Activated CD4-positive, alpha-beta memory T cell treated with anti-CD3 and anti-CD28 coated beads, Interleukin-2, amount 10 ng/mL, durations not matched to agents 7 days and 5 days (primary cell): Measurements from ENCODE around the gene FTO. TPM values are rescaled to one million over a fixed set of nuclear protein-coding genes. Genes with fewer than 3 reads are reported as not detected.

ENCODE experiments used
- CTCF ChIA-PET: fragments of 350-600 bp; sonication (Branson Sonifier 250); formaldehyde crosslinking; loops from one replicate; lab custom pipeline; 2021; ENCODE audit warnings: antibody characterized with exemption, inconsistent platforms; lab: Charles Lee
- POLR2A ChIA-PET: fragments of 350-600 bp; sonication (Branson Sonifier 250); formaldehyde crosslinking; loops from one replicate; lab custom pipeline; 2021; ENCODE audit warnings: antibody characterized with exemption; lab: Charles Lee
- DNase-seq: peaks from one replicate; pipeline ENCODE4 v3.0.0-alpha.2; 2020
- H3K27ac Mint-ChIP-seq: one replicate; pipeline ENCODE4 v1.8.0; 2021; ENCODE audit warnings: mild to moderate bottlenecking, mixed read lengths
- H3K27me3 Mint-ChIP-seq: one replicate; pipeline ENCODE4 v1.8.0; 2021; ENCODE audit warnings: mixed read lengths
- H3K36me3 Mint-ChIP-seq: one replicate; pipeline ENCODE4 v1.8.0; 2021; ENCODE audit warnings: low read depth, mixed read lengths
- H3K4me1 Mint-ChIP-seq: one replicate; pipeline ENCODE4 v1.8.0; 2021; ENCODE audit warnings: mixed read lengths
- H3K4me3 Mint-ChIP-seq: one replicate; pipeline ENCODE4 v1.8.0; 2021; ENCODE audit warnings: mild to moderate bottlenecking, mixed read lengths
- H3K9me3 Mint-ChIP-seq: one replicate; pipeline ENCODE4 v1.8.0; 2021; ENCODE audit warnings: mixed read lengths
- total RNA-seq, 2 experiments: library from RNA; stranded (reverse); gene quantifications; one replicate each; pipeline ENCODE4 v1.2.3, GENCODE V29; 2021

Gene FTO
- total RNA-seq, 2 experiments from 2014 or later: 48.1 to 48.5 TPM

GRCh38 chr16:53968896-53969295 is 264.9 kb downstream of the FTO start:
- ChIA-PET POLR2A (no interaction called here), CTCF (interaction anchor here (1.4 kb wide), 1 partner anchor 78 kb away, joined by 3 read pairs; no protein-coding TSS in a partner anchor)
- H3K36me3 Mint-ChIP-seq: no peaks in the 10 kb centered on the region
- no peak for DNase-seq
- H3K27me3 Mint-ChIP-seq: no peaks in the 10 kb centered on the region
- H3K4me3 Mint-ChIP-seq: no peak overlapping the region
- H3K9me3 Mint-ChIP-seq: no peaks in the 10 kb centered on the region
- H3K4me1 Mint-ChIP-seq: peaks cover 3% of the 10 kb centered on the region
- H3K27ac Mint-ChIP-seq: no peak overlapping the region

- ChIA-PET CTCF (no interaction called here), POLR2A (no interaction called here)
- no peaks in the 10 kb centered on the region for H3K9me3 Mint-ChIP-seq
- no peak overlapping the region for H3K4me3 Mint-ChIP-seq
- H3K4me1 Mint-ChIP-seq: no peaks in the 10 kb centered on the region
- no peaks in the 10 kb centered on the region for H3K36me3 Mint-ChIP-seq
- DNase-seq: no peak
- no peaks in the 10 kb centered on the region for H3K27me3 Mint-ChIP-seq
- no peak overlapping the region for H3K27ac Mint-ChIP-seq
These were observed 267.7 kb downstream of the FTO start for GRCh38 chr16:53971616-53972015.

- no peaks in the 10 kb centered on the region for H3K27me3 Mint-ChIP-seq
- CTCF ChIA-PET: interaction anchor here (1.0 kb wide), 1 partner anchor 15 kb away, joined by 3 read pairs; no protein-coding TSS in a partner anchor
- no peaks in the 10 kb centered on the region for H3K4me1 Mint-ChIP-seq
- no peaks in the 10 kb centered on the region for H3K36me3 Mint-ChIP-seq
- POLR2A ChIA-PET: no interaction called here
- no peak overlapping the region for H3K4me3 Mint-ChIP-seq
- H3K9me3 Mint-ChIP-seq: no peaks in the 10 kb centered on the region
- DNase-seq: no peak
- H3K27ac Mint-ChIP-seq: no peak overlapping the region
These were observed 269.1 kb downstream of the FTO start for GRCh38 chr16:53973021-53973420.

GRCh38 chr16:53974484-53975080 is 270.6 kb downstream of the FTO start:
- no peaks in the 10 kb centered on the region for H3K9me3 Mint-ChIP-seq
- CTCF ChIA-PET: no interaction called here
- H3K36me3 Mint-ChIP-seq: no peaks in the 10 kb centered on the region
- DNase-seq: no peak
- POLR2A ChIA-PET: no interaction called here
- no peak overlapping the region for H3K4me3 Mint-ChIP-seq
- no peaks in the 10 kb centered on the region for H3K4me1 Mint-ChIP-seq
- no peaks in the 10 kb centered on the region for H3K27me3 Mint-ChIP-seq
- no peak overlapping the region for H3K27ac Mint-ChIP-seq

GRCh38 chr16:53980675-53981074 is 276.7 kb downstream of the FTO start:
- Mint-ChIP-seq H3K4me3 (no peak overlapping the region), H3K4me1 (no peaks in the 10 kb centered on the region), H3K27me3 (no peaks in the 10 kb centered on the region), H3K27ac (no peak overlapping the region), H3K36me3 (no peaks in the 10 kb centered on the region), H3K9me3 (no peaks in the 10 kb centered on the region)
- no peak for DNase-seq
- ChIA-PET CTCF (no interaction called here), POLR2A (no interaction called here)

GRCh38 chr16:53982631-53983042 is 278.7 kb downstream of the FTO start:
- Mint-ChIP-seq H3K27me3 (no peaks in the 10 kb centered on the region), H3K4me3 (no peak overlapping the region), H3K9me3 (no peaks in the 10 kb centered on the region), H3K27ac (no peak overlapping the region), H3K4me1 (no peaks in the 10 kb centered on the region), H3K36me3 (no peaks in the 10 kb centered on the region)
- ChIA-PET POLR2A (no interaction called here), CTCF (no interaction called here)
- no peak for DNase-seq

- CTCF ChIA-PET: no interaction called here
- DNase-seq: no peak
- Mint-ChIP-seq H3K36me3 (no peaks in the 10 kb centered on the region), H3K4me3 (no peak overlapping the region), H3K27ac (no peak overlapping the region), H3K4me1 (no peaks in the 10 kb centered on the region), H3K27me3 (no peaks in the 10 kb centered on the region), H3K9me3 (no peaks in the 10 kb centered on the region)
- POLR2A ChIA-PET: no interaction called here
These were observed 281.0 kb downstream of the FTO start for GRCh38 chr16:53984936-53985335.

GRCh38 chr16:53985861-53986260 is 281.9 kb downstream of the FTO start:
- ChIA-PET POLR2A (no interaction called here), CTCF (no interaction called here)
- no peak overlapping the region for H3K4me3 Mint-ChIP-seq
- no peaks in the 10 kb centered on the region for H3K4me1 Mint-ChIP-seq
- H3K27me3 Mint-ChIP-seq: no peaks in the 10 kb centered on the region
- no peaks in the 10 kb centered on the region for H3K36me3 Mint-ChIP-seq
- no peaks in the 10 kb centered on the region for H3K9me3 Mint-ChIP-seq
- H3K27ac Mint-ChIP-seq: no peak overlapping the region
- no peak for DNase-seq

- Mint-ChIP-seq H3K27me3 (no peaks in the 10 kb centered on the region), H3K27ac (no peak overlapping the region), H3K4me3 (no peak overlapping the region), H3K4me1 (peaks cover 3% of the 10 kb centered on the region), H3K36me3 (no peaks in the 10 kb centered on the region), H3K9me3 (no peaks in the 10 kb centered on the region)
- POLR2A ChIA-PET: no interaction called here
- no peak for DNase-seq
- CTCF ChIA-PET: no interaction called here
These were observed 282.8 kb downstream of the FTO start for GRCh38 chr16:53986793-53987192.

- DNase-seq: no peak
- Mint-ChIP-seq H3K4me1 (peaks cover 6% of the 10 kb centered on the region), H3K4me3 (no peak overlapping the region), H3K27me3 (no peaks in the 10 kb centered on the region), H3K9me3 (no peaks in the 10 kb centered on the region), H3K36me3 (no peaks in the 10 kb centered on the region), H3K27ac (no peak overlapping the region)
- POLR2A ChIA-PET: no interaction called here
- CTCF ChIA-PET: no interaction called here
These were observed 284.2 kb downstream of the FTO start for GRCh38 chr16:53988136-53988535.

- ChIA-PET CTCF (no interaction called here), POLR2A (no interaction called here)
- Mint-ChIP-seq H3K9me3 (no peaks in the 10 kb centered on the region), H3K27ac (no peak overlapping the region), H3K27me3 (no peaks in the 10 kb centered on the region), H3K36me3 (no peaks in the 10 kb centered on the region), H3K4me3 (no peak overlapping the region), H3K4me1 (peaks cover 6% of the 10 kb centered on the region)
- no peak for DNase-seq
These were observed 285.6 kb downstream of the FTO start for GRCh38 chr16:53989597-53989996.

GRCh38 chr16:53991754-53992378 is 287.9 kb downstream of the FTO start:
- Mint-ChIP-seq H3K9me3 (no peaks in the 10 kb centered on the region), H3K4me1 (peaks cover 6% of the 10 kb centered on the region), H3K36me3 (no peaks in the 10 kb centered on the region), H3K4me3 (no peak overlapping the region), H3K27me3 (no peaks in the 10 kb centered on the region), H3K27ac (no peak overlapping the region)
- DNase-seq: no peak
- CTCF ChIA-PET: no interaction called here
- POLR2A ChIA-PET: no interaction called here

- no peaks in the 10 kb centered on the region for H3K9me3 Mint-ChIP-seq
- H3K27me3 Mint-ChIP-seq: no peaks in the 10 kb centered on the region
- no peaks in the 10 kb centered on the region for H3K36me3 Mint-ChIP-seq
- no peak overlapping the region for H3K27ac Mint-ChIP-seq
- H3K4me3 Mint-ChIP-seq: no peak overlapping the region
- POLR2A ChIA-PET: no interaction called here
- no peak for DNase-seq
- peaks cover 6% of the 10 kb centered on the region for H3K4me1 Mint-ChIP-seq
- CTCF ChIA-PET: no interaction called here
These were observed 291.4 kb downstream of the FTO start for GRCh38 chr16:53995378-53995777.

GRCh38 chr16:53996961-53997360 is 293.0 kb downstream of the FTO start:
- Mint-ChIP-seq H3K4me3 (no peak overlapping the region), H3K4me1 (peaks cover 3% of the 10 kb centered on the region), H3K27ac (no peak overlapping the region), H3K36me3 (no peaks in the 10 kb centered on the region), H3K27me3 (no peaks in the 10 kb centered on the region), H3K9me3 (no peaks in the 10 kb centered on the region)
- no peak for DNase-seq
- ChIA-PET CTCF (no interaction called here), POLR2A (no interaction called here)
